WTC11 (cell line): Measurements from ENCODE around the gene PPP2R1B. TPM values are rescaled to one million over a fixed set of nuclear protein-coding genes. Genes with fewer than 3 reads are reported as not detected.

Experiments
- ATAC-seq: fragments of 200-7000 bp; cut with Tn5 transposase; 2 replicates; pipeline ENCODE4 v1.10.0; 2021; ENCODE audit warnings: mild to moderate bottlenecking, moderate library complexity
- CTCF ChIA-PET: fragments of 300-600 bp; sonication (Branson Sonifier 250); formaldehyde crosslinking; loops from one replicate; lab custom pipeline; 2021; ENCODE audit warnings: antibody characterized with exemption; lab: Charles Lee
- POLR2A ChIA-PET: fragments of 350-600 bp; sonication (Branson Sonifier 250); formaldehyde crosslinking; loops from one replicate; lab custom pipeline; 2021; ENCODE audit warnings: antibody characterized with exemption; lab: Charles Lee
- DNase-seq: peaks from one replicate; pipeline ENCODE4 v3.0.0; 2021; ENCODE audit warnings: low spot score
- H3K27ac Mint-ChIP-seq: 2 replicates; pipeline ENCODE4 v1.8.0; 2021; ENCODE audit warnings: mixed read lengths
- H3K27me3 Mint-ChIP-seq: 2 replicates; pipeline ENCODE4 v1.8.0; 2021; ENCODE audit warnings: low read depth, mild to moderate bottlenecking, moderate library complexity, mixed read lengths
- H3K36me3 Mint-ChIP-seq: 2 replicates; pipeline ENCODE4 v1.8.0; 2021; ENCODE audit warnings: mixed read lengths
- H3K4me1 Mint-ChIP-seq: 2 replicates; pipeline ENCODE4 v1.8.0; 2022; ENCODE audit warnings: mixed read lengths
- H3K4me3 Mint-ChIP-seq: 2 replicates; pipeline ENCODE4 v1.8.0; 2021; ENCODE audit warnings: mild to moderate bottlenecking, moderate library complexity, mixed read lengths
- H3K9me3 Mint-ChIP-seq: 2 replicates; pipeline ENCODE4 v1.8.0; 2021; ENCODE audit warnings: mixed read lengths
- ATF6 ChIP-seq: sonication (generic); formaldehyde crosslinking; IDR thresholded peaks from 2 replicates; pipeline ENCODE4 v1.8.1; 2023; ENCODE audit warnings: mild to moderate bottlenecking, missing genetic modification reagents
- CREM ChIP-seq: sonication (generic); formaldehyde crosslinking; IDR thresholded peaks from 2 replicates; pipeline ENCODE4 v1.8.1; 2022; ENCODE audit warnings: mild to moderate bottlenecking, missing genetic modification reagents, moderate library complexity
- EMX1 ChIP-seq: fragments of 250-450 bp; sonication (Bioruptor Pico); IDR thresholded peaks from 2 replicates; pipeline ENCODE4 v1.8.0; 2021; ENCODE audit warnings: mild to moderate bottlenecking
- ESRRA ChIP-seq: sonication (generic); formaldehyde crosslinking; IDR thresholded peaks from 2 replicates; pipeline ENCODE4 v1.8.1; 2022; ENCODE audit warnings: mild to moderate bottlenecking, missing genetic modification reagents, borderline replicate concordance
- FOXK1 ChIP-seq: sonication (generic); formaldehyde crosslinking; IDR thresholded peaks from 2 replicates; pipeline ENCODE4 v1.8.0; 2022; ENCODE audit warnings: mild to moderate bottlenecking, moderate library complexity, missing genetic modification reagents
- GRHL2 ChIP-seq: fragments of 250-450 bp; sonication (Bioruptor Pico); IDR thresholded peaks from 2 replicates; pipeline ENCODE4 v1.8.0; 2022; ENCODE audit warnings: mild to moderate bottlenecking, moderate library complexity; ENCODE audit not compliant: insufficient replicate concordance, severe bottlenecking
- HMGXB4 ChIP-seq: sonication (generic); formaldehyde crosslinking; IDR thresholded peaks from 2 replicates; pipeline ENCODE4 v1.8.1; 2023; ENCODE audit warnings: mild to moderate bottlenecking, moderate library complexity, missing genetic modification reagents
- IRF1 ChIP-seq: sonication (generic); formaldehyde crosslinking; IDR thresholded peaks from 2 replicates; pipeline ENCODE4 v1.8.0; 2023; ENCODE audit warnings: missing genetic modification reagents
- JAZF1 ChIP-seq: fragments of 250-450 bp; sonication (Bioruptor Pico); IDR thresholded peaks from 2 replicates; pipeline ENCODE4 v1.9.0; 2021; ENCODE audit warnings: moderate library complexity, mild to moderate bottlenecking, inconsistent platforms
- JUN ChIP-seq: sonication (generic); formaldehyde crosslinking; IDR thresholded peaks from 2 replicates; pipeline ENCODE4 v1.8.0; 2023; ENCODE audit warnings: mild to moderate bottlenecking, missing genetic modification reagents
- MYBL2 ChIP-seq: sonication (generic); formaldehyde crosslinking; IDR thresholded peaks from 2 replicates; pipeline ENCODE4 v1.8.1; 2023; ENCODE audit warnings: mild to moderate bottlenecking, moderate library complexity, missing genetic modification reagents
- NFATC4 ChIP-seq: fragments of 250-450 bp; sonication (Bioruptor Pico); IDR thresholded peaks from 2 replicates; pipeline ENCODE4 v1.9.0; 2021; ENCODE audit warnings: mild to moderate bottlenecking
- NFYB ChIP-seq: sonication (generic); formaldehyde crosslinking; conservative IDR thresholded peaks from 2 replicates; pipeline ENCODE4 v1.8.0; 2022; ENCODE audit warnings: low read depth, missing genetic modification reagents
- PRRX2 ChIP-seq: fragments of 250-450 bp; sonication (Bioruptor Pico); IDR thresholded peaks from 2 replicates; pipeline ENCODE4 v1.8.0; 2021; ENCODE audit warnings: mild to moderate bottlenecking
- TEAD4 ChIP-seq: sonication (generic); formaldehyde crosslinking; IDR thresholded peaks from 2 replicates; pipeline ENCODE4 v1.8.0; 2022; ENCODE audit warnings: mild to moderate bottlenecking, missing genetic modification reagents
- ZNF317 ChIP-seq: sonication (generic); formaldehyde crosslinking; IDR thresholded peaks from 2 replicates; pipeline ENCODE4 v1.8.1; 2023; ENCODE audit warnings: low read depth, mild to moderate bottlenecking, moderate library complexity, missing genetic modification reagents, borderline replicate concordance
- ZNF671 ChIP-seq: fragments of 250-450 bp; sonication (Bioruptor Pico); IDR thresholded peaks from 2 replicates; pipeline ENCODE4 v1.8.0; 2021; ENCODE audit warnings: mild to moderate bottlenecking
- total RNA-seq: library from RNA; stranded (reverse); gene quantifications from 3 replicates; pipeline ENCODE4 v1.2.3, GENCODE V29; 2021
- TF ChIP-seq, protein P1 (sequence below): sonication (generic); formaldehyde crosslinking; IDR thresholded peaks from 2 replicates; pipeline ENCODE4 v1.8.0; 2023; ENCODE audit warnings: mild to moderate bottlenecking, missing genetic modification reagents
- TF ChIP-seq, protein P2 (sequence below): sonication (generic); formaldehyde crosslinking; IDR thresholded peaks from 2 replicates; pipeline ENCODE4 v1.8.1; 2022; ENCODE audit warnings: low read depth, missing genetic modification reagents, borderline replicate concordance
- TF ChIP-seq, protein P3 (sequence below): fragments of 250-450 bp; sonication (Bioruptor Pico); IDR thresholded peaks from 2 replicates; pipeline ENCODE4 v2.1.2; 2022; ENCODE audit warnings: mild to moderate bottlenecking, moderate library complexity
- TF ChIP-seq, protein P4 (sequence below): fragments of 250-450 bp; sonication (Bioruptor Pico); IDR thresholded peaks from 2 replicates; pipeline ENCODE4 v1.9.0; 2021; ENCODE audit warnings: moderate library complexity, mild to moderate bottlenecking, inconsistent platforms, borderline replicate concordance
- TF ChIP-seq, protein P5 (sequence below): sonication (generic); formaldehyde crosslinking; IDR thresholded peaks from 2 replicates; pipeline ENCODE4 v1.8.1; 2023; ENCODE audit warnings: mild to moderate bottlenecking, missing genetic modification reagents, moderate library complexity

The PPP2R1B gene
- total RNA-seq, 1 experiment from 2014 or later, result 87.7 TPM

GRCh38 chr11:111807076-111807475 is 40.9 kb upstream of the PPP2R1B start:
- H3K9me3 Mint-ChIP-seq, result no peaks in the 10 kb centered on the region
- no peaks in the 10 kb centered on the region for H3K27me3 Mint-ChIP-seq
- CTCF ChIA-PET, result interaction anchor here (1.0 kb wide), 1 partner anchor 31 kb away, joined by 3 read pairs; no protein-coding TSS in a partner anchor
- POLR2A ChIA-PET, result no interaction called here
- peaks cover 6% of the 10 kb centered on the region; the same call in 1 of the 2 replicates for H3K4me1 Mint-ChIP-seq
- ATAC-seq, result no peak
- no peaks in the 10 kb centered on the region for H3K36me3 Mint-ChIP-seq
- DNase-seq, result no peak
- no peak overlapping the region for H3K4me3 Mint-ChIP-seq
- H3K27ac Mint-ChIP-seq, result no peak overlapping the region
- TF ChIP-seq, protein P1, sequence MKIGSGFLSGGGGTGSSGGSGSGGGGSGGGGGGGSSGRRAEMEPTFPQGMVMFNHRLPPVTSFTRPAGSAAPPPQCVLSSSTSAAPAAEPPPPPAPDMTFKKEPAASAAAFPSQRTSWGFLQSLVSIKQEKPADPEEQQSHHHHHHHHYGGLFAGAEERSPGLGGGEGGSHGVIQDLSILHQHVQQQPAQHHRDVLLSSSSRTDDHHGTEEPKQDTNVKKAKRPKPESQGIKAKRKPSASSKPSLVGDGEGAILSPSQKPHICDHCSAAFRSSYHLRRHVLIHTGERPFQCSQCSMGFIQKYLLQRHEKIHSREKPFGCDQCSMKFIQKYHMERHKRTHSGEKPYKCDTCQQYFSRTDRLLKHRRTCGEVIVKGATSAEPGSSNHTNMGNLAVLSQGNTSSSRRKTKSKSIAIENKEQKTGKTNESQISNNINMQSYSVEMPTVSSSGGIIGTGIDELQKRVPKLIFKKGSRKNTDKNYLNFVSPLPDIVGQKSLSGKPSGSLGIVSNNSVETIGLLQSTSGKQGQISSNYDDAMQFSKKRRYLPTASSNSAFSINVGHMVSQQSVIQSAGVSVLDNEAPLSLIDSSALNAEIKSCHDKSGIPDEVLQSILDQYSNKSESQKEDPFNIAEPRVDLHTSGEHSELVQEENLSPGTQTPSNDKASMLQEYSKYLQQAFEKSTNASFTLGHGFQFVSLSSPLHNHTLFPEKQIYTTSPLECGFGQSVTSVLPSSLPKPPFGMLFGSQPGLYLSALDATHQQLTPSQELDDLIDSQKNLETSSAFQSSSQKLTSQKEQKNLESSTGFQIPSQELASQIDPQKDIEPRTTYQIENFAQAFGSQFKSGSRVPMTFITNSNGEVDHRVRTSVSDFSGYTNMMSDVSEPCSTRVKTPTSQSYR, result no peak
- TF ChIP-seq NFATC4, result no peak
- TF ChIP-seq JAZF1, result no peak
- TF ChIP-seq, protein P2, sequence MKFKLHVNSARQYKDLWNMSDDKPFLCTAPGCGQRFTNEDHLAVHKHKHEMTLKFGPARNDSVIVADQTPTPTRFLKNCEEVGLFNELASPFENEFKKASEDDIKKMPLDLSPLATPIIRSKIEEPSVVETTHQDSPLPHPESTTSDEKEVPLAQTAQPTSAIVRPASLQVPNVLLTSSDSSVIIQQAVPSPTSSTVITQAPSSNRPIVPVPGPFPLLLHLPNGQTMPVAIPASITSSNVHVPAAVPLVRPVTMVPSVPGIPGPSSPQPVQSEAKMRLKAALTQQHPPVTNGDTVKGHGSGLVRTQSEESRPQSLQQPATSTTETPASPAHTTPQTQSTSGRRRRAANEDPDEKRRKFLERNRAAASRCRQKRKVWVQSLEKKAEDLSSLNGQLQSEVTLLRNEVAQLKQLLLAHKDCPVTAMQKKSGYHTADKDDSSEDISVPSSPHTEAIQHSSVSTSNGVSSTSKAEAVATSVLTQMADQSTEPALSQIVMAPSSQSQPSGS (CRISPR knock-in tag), result no peak
- TF ChIP-seq, protein P3, sequence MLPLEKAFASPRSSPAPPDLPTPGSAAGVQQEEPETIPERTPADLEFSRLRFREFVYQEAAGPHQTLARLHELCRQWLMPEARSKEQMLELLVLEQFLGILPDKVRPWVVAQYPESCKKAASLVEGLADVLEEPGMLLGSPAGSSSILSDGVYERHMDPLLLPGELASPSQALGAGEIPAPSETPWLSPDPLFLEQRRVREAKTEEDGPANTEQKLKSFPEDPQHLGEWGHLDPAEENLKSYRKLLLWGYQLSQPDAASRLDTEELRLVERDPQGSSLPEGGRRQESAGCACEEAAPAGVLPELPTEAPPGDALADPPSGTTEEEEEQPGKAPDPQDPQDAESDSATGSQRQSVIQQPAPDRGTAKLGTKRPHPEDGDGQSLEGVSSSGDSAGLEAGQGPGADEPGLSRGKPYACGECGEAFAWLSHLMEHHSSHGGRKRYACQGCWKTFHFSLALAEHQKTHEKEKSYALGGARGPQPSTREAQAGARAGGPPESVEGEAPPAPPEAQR (CRISPR knock-in tag), result no peak
- TF ChIP-seq IRF1 (CRISPR knock-in tag), result no peak
- no peak for TF ChIP-seq MYBL2 (CRISPR knock-in tag)
- TF ChIP-seq, protein P4, sequence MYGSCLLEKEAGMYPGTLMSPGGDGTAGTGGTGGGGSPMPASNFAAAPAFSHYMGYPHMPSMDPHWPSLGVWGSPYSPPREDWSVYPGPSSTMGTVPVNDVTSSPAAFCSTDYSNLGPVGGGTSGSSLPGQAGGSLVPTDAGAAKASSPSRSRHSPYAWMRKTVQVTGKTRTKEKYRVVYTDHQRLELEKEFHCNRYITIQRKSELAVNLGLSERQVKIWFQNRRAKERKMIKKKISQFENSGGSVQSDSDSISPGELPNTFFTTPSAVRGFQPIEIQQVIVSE (CRISPR knock-in tag), result no peak
- no peak for TF ChIP-seq CREM
- TF ChIP-seq ESRRA (CRISPR knock-in tag), result no peak
- no peak for TF ChIP-seq EMX1 (CRISPR knock-in tag)
- TF ChIP-seq GRHL2 (CRISPR knock-in tag), result no peak
- no peak for TF ChIP-seq TEAD4 (CRISPR knock-in tag)
- TF ChIP-seq, protein P5, sequence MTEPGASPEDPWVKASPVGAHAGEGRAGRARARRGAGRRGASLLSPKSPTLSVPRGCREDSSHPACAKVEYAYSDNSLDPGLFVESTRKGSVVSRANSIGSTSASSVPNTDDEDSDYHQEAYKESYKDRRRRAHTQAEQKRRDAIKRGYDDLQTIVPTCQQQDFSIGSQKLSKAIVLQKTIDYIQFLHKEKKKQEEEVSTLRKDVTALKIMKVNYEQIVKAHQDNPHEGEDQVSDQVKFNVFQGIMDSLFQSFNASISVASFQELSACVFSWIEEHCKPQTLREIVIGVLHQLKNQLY, result no peak

GRCh38 chr11:111801135-111801534 is 34.9 kb upstream of the PPP2R1B start:
- no peaks in the 10 kb centered on the region for H3K9me3 Mint-ChIP-seq
- ChIA-PET POLR2A (no interaction called here), CTCF (no interaction called here)
- TF ChIP-seq ATF6 (CRISPR knock-in tag), result no peak
- no peak for TF ChIP-seq TEAD4 (CRISPR knock-in tag)
- no peak for TF ChIP-seq ZNF671 (CRISPR knock-in tag)
- no peak for TF ChIP-seq ZNF317 (CRISPR knock-in tag)
- no peak for TF ChIP-seq IRF1 (CRISPR knock-in tag)
- TF ChIP-seq HMGXB4 (CRISPR knock-in tag), result no peak
- TF ChIP-seq JUN (CRISPR knock-in tag), result no peak
- no peak for TF ChIP-seq NFYB (CRISPR knock-in tag)
- TF ChIP-seq FOXK1 (CRISPR knock-in tag), result no peak
- no peak for TF ChIP-seq PRRX2 (CRISPR knock-in tag)
- TF ChIP-seq, protein P5, result no peak
- H3K27ac Mint-ChIP-seq, result no peak overlapping the region
- DNase-seq, result no peak
- H3K4me1 Mint-ChIP-seq, result peaks cover 6% of the 10 kb centered on the region; the same call in 1 of the 2 replicates
- no peaks in the 10 kb centered on the region for H3K36me3 Mint-ChIP-seq
- no peak for ATAC-seq
- no peak overlapping the region for H3K4me3 Mint-ChIP-seq
- H3K27me3 Mint-ChIP-seq, result no peaks in the 10 kb centered on the region
